ENCODE measurements around the gene ANGPT4. TPM values are rescaled to one million over a fixed set of nuclear protein-coding genes. Genes with fewer than 3 reads are reported as not detected.

Gene ANGPT4
- total and polyA plus RNA-seq, 2 of the 13 experiments (the other 11 are each of a cell fraction or from before 2014, with no cell fraction given), result not detected

GRCh38 chr20:836190-836589 is 79.9 kb downstream of the ANGPT4 start (continued):
- TF ChIP-seq ZSCAN21 (CRISPR knock-in tag; IDR thresholded peaks at IDR 0.05; ENCODE audit: borderline replicate concordance) (no peak), DNMT3B (CRISPR knock-in tag; conservative IDR thresholded peaks at IDR 0.05) (no peak)

GRCh38 chr20:835608-836045 is 80.5 kb downstream of the ANGPT4 start:
- H3K4me1 ChIP-seq (ENCODE audit: insufficient read depth, low read length), result peaks cover 17% of the 10 kb centered on the region
- FAIRE-seq, result no peak
- H3K9ac ChIP-seq (ENCODE audit: insufficient read depth, low read depth, low read length), result no peak overlapping the region
- H3K4me2 ChIP-seq (ENCODE audit: low read depth, low read length), result no peak overlapping the region
- H2AFZ ChIP-seq (ENCODE audit: low read length), result no peak overlapping the region
- intact Hi-C loops (cut with micrococcal nuclease; ENCODE audit: unreplicated experiment), result no loop called here
- ChIA-PET CTCF (ENCODE audit: low intra/inter-chr PET ratio, low total read pairs) (no interaction called here), POLR2A (no interaction called here)
- no TSS peak for BruUV-seq (replicated peaks)
- no peaks in the 10 kb centered on the region for H3K79me2 ChIP-seq (ENCODE audit: insufficient read depth, low read length)
- DNase-seq (ENCODE audit: low spot score), result no peak
- no peaks in the 10 kb centered on the region for H4K20me1 ChIP-seq (ENCODE audit: insufficient read depth, low read length)
- H3K27ac ChIP-seq (ENCODE audit: extremely low read length, insufficient read depth, low read length), result no peak overlapping the region
- H3K4me3 ChIP-seq (replicated peaks in 1 of 3; ENCODE audit: insufficient read depth in 1 of 3, low read depth in 2 of 3, low read length in 3 of 3), result no peak overlapping the region
- WGBS (ENCODE audit: low lambda C conversion rate), result 49% methylated on average over 2 of the region's 2 CpGs
- no peaks in the 10 kb centered on the region for H3K9me3 ChIP-seq (ENCODE audit: low read length)
- ATAC-seq, result no peak
- no peaks in the 10 kb centered on the region for H3K36me3 ChIP-seq (replicated peaks in 1 of 2; ENCODE audit: control insufficient read depth in 1 of 2, insufficient read depth in 2 of 2, low read length in 2 of 2)
- H3K27me3 ChIP-seq (ENCODE audit: control insufficient read depth in 1 of 2, insufficient read depth in 2 of 2, low read length in 2 of 2), result peaks cover 0 to 7% of the 10 kb centered on the region in 2 experiments; a peak in 3 of 5 replicates
- in situ Hi-C loops (cut with HindIII; ENCODE audit: extremely low pct_ligation_motif_present, low pct_unique_long_range_greater_than_20kb), result no loop called here
- TF ChIP-seq XRCC5 (optimal IDR thresholded peaks at IDR 0.05; ENCODE audit: low read length) (peak; percentile 40), ZNF687 (CRISPR knock-in tag; IDR thresholded peaks at IDR 0.05) (peak; percentile 20; the same call in 1 of the 2 replicates), TGIF2 (CRISPR knock-in tag; IDR thresholded peaks at IDR 0.05) (no peak)
